IPS-NIHi11 (cell line): ENCODE results near the gene CD33.

Experiments used
- DNase-seq: peaks from one replicate; pipeline ENCODE4 v3.0.0; 2012; ENCODE audit warnings: mixed read lengths, low spot score

Gene CD33

DNA sequence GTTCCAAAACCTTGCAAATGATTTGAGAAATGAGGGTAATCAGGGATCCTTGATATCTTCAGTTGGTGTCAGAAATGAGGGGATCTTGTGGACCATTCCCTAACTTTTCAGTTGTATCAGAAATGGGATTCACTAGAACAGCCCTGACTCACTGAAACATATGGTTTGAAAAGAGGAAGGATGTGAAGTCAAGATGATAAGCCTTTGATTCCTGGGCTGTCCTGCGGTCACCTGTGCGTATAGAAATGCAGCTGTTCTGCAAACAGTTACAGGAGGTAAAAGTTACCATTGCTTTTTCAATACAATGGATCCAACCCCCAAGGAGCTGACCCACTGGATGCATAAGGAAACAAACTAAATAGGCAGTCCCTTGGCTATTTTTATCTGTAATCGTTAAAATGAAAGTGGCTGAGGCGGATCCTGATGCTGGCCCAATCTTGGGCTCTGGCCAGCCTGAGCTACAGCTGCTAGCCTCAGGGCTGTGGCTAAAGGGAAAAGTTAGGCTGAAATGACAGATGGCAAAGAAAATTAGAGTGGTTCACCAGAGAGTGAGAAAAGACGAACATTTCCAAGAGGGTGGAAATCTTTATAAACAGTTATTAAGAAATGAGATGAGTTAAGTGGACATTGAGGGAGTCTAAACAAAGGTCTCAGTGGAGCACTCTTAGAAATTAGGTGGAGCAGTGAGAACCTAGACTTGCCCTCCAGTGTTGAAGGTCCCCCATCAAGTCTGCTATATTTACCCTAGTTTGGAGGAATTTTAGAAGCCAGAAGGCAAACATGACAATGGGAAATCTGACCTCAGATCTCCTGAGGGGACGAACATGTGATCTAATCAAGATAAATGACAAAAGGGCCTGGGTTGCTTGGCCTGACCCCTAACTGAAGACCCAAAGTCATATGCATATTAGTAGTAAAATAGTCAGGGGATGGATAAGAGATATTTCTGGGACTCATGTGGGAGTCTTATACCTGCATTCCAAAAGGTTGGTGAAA is 33.6 kb downstream of the CD33 start:
- DNase-seq = no peak

DNA sequence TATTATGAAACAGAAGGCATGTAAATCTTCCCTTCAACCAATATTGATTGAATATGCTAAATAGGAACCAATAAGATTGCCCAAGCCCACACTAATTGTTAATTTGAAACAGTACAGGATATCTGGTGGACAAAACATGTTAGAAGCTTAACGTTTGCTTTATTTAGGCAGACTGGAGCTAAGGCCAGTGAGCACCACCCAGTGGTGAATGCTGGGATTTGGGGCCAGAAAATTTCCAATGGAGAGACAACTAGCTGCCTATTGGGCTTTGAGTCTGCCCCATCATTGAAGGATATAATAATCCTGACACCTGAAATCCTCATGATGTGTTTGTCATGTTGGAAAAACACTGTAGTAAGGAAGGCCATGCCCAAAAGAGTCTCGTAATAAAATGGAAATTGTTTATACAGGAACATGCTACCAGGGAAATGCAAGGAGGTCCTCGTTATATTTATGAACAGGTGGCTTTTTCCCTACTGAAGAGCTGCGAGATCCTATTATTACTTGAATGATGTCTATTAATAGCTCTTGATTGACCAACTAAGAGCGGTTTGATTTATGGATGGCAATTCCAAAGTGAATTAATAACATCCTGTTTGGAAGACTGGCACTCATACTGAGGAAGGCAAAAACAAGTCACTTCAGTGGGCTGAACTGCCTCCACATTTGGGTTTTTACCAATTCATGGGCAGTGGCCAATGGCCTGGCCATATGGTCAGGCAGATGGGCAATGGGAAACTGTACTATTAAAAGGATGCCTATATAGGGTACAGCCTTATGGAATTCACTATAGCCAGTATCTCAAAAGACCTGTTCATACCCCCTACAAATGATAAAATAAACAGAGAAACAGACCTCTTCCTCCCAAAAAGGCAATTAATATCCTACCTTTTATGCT is 34.7 kb downstream of the CD33 start:
- peak; percentile 66 for DNase-seq

DNA sequence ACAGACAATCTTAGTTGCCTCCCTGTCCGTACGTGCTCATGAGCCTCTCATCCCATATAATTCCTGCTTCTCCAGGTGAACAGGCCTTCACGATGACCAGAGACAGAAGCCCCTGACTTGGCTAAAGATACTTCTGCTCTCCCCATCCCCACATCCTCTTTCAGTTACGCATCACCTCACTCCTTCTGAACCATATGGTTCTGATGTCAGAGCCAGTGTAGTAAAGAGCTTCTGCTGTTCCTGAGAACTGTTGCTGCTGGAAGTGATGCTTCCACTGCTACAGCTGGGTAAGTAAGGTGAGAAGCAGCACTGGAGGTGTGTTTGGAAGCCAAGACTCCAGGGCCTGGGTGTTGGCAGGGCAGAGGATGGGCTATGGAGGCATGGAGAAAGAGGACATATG is 38.9 kb downstream of the CD33 start:
- no peak for DNase-seq

DNA sequence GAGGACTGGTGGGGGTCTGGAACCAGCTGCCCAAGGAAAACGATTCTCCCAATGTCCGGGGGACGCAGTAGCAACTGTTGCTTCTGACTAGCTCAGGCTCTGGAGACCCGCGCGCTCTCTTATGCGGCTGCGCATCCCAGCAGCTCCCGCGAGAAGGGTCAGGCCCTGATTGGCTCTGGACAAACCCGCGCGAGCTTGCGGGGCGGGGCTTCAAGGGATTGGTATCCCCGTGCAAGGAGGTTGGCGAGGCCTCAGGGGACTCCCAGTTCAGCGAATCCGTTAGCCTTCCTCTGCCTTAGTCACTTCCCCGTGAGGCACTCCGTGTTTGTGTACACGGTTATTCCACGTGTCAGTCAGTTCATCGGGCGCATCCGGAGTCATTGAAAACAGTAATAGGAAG is 46.2 kb downstream of the CD33 start:
- DNase-seq = peak; percentile 32

DNA sequence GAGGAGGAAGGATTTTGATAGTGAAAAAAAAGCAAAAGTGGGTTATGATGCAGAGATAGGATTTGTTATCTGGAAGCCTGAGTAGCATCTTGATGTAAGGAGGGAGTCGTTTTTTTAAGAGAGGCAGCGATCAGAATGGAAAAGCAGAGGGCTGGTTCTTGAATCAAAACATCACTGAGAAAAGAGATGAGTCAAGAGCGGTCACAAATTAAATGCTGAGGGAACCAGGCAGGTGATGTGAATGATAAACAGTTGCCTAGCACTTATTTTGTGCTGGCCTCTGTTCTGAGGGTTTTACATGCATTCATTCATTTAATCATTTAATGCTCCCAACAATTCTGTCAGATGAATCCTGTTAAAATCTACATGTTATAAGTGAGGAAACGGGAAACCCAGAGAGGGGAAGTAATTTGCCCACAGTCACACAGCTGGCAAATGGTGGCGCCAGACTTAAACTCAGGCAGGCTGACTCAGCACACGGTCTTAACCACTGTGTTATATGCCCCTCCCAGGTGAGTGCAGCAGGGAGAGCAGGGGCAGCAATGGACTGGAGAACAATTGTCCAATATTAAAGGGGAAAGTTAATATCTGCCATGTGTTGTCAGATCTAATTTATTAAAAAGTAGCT is 47.4 kb downstream of the CD33 start:
- no peak for DNase-seq

DNA sequence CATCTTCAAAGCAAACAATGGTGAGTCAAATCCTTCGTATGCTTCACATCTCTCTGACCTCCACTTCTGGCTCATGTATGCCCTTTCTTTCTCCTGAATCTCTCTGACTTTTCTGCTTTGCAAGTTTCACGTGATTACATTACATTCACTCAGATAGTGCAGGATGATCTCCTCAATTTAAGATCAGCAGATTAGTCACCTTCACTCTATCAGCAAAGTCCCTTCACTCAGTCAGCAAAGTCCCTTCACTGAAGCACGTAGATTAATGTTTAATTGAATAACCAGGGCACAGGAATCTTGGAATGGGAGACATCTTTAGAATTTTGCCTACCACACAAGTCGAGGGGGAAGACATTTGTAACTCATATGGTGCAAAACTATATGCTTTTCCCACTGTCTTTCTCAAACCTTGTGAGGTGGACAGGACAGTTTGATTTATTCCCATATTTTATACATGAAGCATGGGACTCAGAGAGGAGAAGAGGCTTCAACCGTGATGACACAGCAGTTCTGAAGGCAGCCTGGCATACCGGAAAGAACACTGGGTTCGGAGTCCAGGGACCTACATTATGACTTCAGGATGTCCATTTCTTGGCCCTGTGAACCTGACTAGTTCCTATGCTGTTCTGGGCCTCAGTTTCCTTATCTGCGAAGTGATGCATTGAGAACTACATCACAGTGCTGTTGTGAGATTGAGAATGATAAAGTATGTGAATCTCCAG is 49.3 kb downstream of the CD33 start:
- DNase-seq = no peak

DNA sequence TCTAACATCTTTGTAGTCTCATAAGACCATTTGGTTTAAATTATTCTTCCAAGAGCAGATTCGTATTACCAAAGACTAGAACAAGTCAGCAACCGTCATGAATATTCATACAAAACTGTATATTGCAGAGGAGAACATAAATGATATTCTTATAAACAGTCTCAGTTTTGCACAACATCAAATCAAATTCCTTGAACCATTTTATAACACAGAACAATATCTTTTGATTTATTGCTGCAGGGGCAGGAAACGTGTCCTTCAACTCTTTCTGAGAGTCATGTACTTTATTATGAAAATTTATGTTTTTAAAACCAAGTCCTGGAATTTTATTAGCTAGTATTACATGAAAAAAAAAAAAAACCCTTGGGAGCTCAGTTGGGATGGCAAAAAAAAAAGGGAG is 52.2 kb downstream of the CD33 start:
- no peak for DNase-seq

DNA sequence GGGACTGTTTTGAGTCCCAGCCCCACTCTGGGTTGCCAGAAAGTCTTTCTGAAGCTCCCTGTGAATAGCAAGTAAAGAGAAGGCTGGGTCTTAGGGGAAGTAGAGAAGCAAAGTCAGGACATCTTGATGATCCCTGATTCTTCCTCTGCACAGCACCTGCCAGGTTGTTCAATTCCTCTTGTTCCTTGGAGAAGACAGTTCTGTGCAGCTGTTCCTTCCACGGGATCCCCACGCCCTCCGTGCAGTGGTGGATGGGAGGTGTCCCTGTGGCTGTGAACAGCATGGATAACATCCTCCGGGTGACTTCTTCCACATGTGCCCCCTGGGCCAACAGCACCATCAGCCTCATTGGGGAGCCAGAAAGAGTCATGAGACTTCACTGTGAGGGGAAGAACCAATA is 57.5 kb downstream of the CD33 start:
- no peak for DNase-seq

DNA sequence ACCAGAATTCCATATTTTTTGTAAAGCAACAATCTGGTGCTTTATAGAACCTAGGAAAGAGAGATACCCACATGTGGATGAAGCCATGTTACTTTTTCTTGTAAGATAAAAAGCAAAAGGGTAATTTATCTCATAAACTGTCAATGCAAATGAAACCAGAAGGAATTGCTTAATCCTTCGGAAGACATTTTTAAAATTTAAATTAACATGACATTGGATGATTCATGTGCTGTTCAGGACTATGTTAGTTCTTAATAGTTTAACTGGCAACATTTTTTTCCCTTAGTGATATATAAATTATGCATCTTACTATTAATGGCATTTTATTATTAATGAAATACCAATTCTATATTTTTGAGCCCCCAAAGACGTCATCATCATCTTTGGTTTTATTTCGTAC is 60.8 kb downstream of the CD33 start:
- no peak for DNase-seq
